HepG2 (cell line): Measurements from ENCODE around the gene AMOTL1. TPM values are rescaled to one million over a fixed set of nuclear protein-coding genes. Genes with fewer than 3 reads are reported as not detected.

ENCODE experiments used
- ATAC-seq: fragments of 200-7000 bp; cut with Tn5 transposase; 3 replicates; pipeline ENCODE4 v1.9.1; 2020; ENCODE audit warnings: mild to moderate bottlenecking, moderate library complexity
- BruUV-seq: library from RNA; stranded (reverse); fragments of 400-500 nt; replicated peaks from 2 replicates; lab custom pipeline; 2021; lab: Mats Ljungman, UMichigan
- CTCF ChIA-PET: fragments of 300-600 bp; formaldehyde crosslinking; extraction: SDS; loops from one replicate; lab custom pipeline; 2021; ENCODE audit warnings: low total read pairs, inconsistent platforms, low intra/inter-chr PET ratio; lab: Yijun Ruan, JAX
- POLR2A ChIA-PET: fragments of 350-600 bp; sonication (Branson Sonifier 250); formaldehyde crosslinking; loops from one replicate; lab custom pipeline; 2020; ENCODE audit warnings: antibody characterized with exemption, inconsistent platforms; lab: Yijun Ruan, JAX
- DNase-seq: peaks from one replicate; pipeline ENCODE4 v3.0.0-alpha.2; 2015; ENCODE audit warnings: low spot score
- FAIRE-seq: peaks from 3 replicates; lab custom pipeline; 2011; peaks lifted over from hg19 to GRCh38; lab: Jason Lieb, UNC
- H2AFZ ChIP-seq: one replicate; pipeline ENCODE4 v1.6.1; 2011; ENCODE audit warnings: low read length, inconsistent platforms
- H3K27ac ChIP-seq: fragments of 300-600 bp; 3 replicates; pipeline ENCODE4 v1.8.0; 2011; ENCODE audit warnings: mixed run types, mild to moderate bottlenecking, mixed read lengths, low read length, inconsistent platforms; ENCODE audit not compliant: insufficient read depth; ENCODE audit errors: extremely low read length
- H3K27me3 ChIP-seq, 2 experiments: fragments of 200-600 bp in 1 of 2; 2 replicates in 1 of 2; 3 replicates in 1 of 2; pipeline versions ENCODE4 v1.6.0 to v1.8.0; 2011; ENCODE audit warnings: low read length in 2 of 2, mild to moderate bottlenecking in 2 of 2, moderate library complexity in 2 of 2, inconsistent platforms in 1 of 2; ENCODE audit not compliant: insufficient read depth in 2 of 2, control insufficient read depth in 1 of 2
- H3K36me3 ChIP-seq, 2 experiments: fragments of 200-600 bp in 1 of 2; replicated peaks in 1 of 2; 2 replicates in 1 of 2; 3 replicates in 1 of 2; pipeline versions ENCODE4 v1.5.1 to v1.8.0; 2011; ENCODE audit warnings: low read length in 2 of 2, inconsistent platforms in 1 of 2; ENCODE audit not compliant: insufficient read depth in 2 of 2, control insufficient read depth in 1 of 2
- H3K4me1 ChIP-seq: 2 replicates; pipeline ENCODE4 v1.5.1; 2012; ENCODE audit warnings: low read length, inconsistent platforms; ENCODE audit not compliant: insufficient read depth
- H3K4me2 ChIP-seq: 2 replicates; pipeline ENCODE4 v1.6.0; 2011; ENCODE audit warnings: low read depth, low read length, inconsistent platforms
- H3K4me3 ChIP-seq, 3 experiments: fragments of 200-600 bp in 1 of 3; sonication (generic), shearing (Covaris generic) in 1 of 3; replicated peaks in 1 of 3; 2 replicates each; pipeline ENCODE4 v1.5.1; 2011 to 2016; ENCODE audit warnings: low read length in 3 of 3, inconsistent platforms in 2 of 3, low read depth in 2 of 3, mild to moderate bottlenecking in 2 of 3, control low read depth in 1 of 3, mixed read lengths in 1 of 3; ENCODE audit not compliant: insufficient read depth in 1 of 3
- H3K79me2 ChIP-seq: one replicate; pipeline ENCODE4 v1.6.1; 2011; ENCODE audit warnings: low read length, inconsistent platforms; ENCODE audit not compliant: insufficient read depth
- H3K9ac ChIP-seq: 2 replicates; pipeline ENCODE4 v1.6.0; 2011; ENCODE audit warnings: mild to moderate bottlenecking, low read depth, low read length, inconsistent platforms; ENCODE audit not compliant: insufficient read depth
- H3K9me3 ChIP-seq: 2 replicates; pipeline ENCODE4 v1.5.1; 2012; ENCODE audit warnings: mild to moderate bottlenecking, low read length
- H4K20me1 ChIP-seq: 2 replicates; pipeline ENCODE4 v1.6.0; 2011; ENCODE audit warnings: inconsistent platforms, mild to moderate bottlenecking, low read length, moderate library complexity; ENCODE audit not compliant: insufficient read depth
- GPN1 ChIP-seq: sonication (generic); formaldehyde crosslinking; IDR thresholded peaks from 2 replicates; pipeline ENCODE4 v1.5.1; 2020; ENCODE audit warnings: missing genetic modification reagents, borderline replicate concordance
- JARID2 ChIP-seq: sonication (generic); formaldehyde crosslinking; IDR thresholded peaks from 2 replicates; pipeline ENCODE4 v1.8.1; 2023; ENCODE audit warnings: missing genetic modification reagents, inconsistent platforms; ENCODE audit not compliant: insufficient replicate concordance
- KAT8 ChIP-seq: IDR thresholded peaks from 2 replicates; pipeline ENCODE4 v1.6.1; 2016; ENCODE audit warnings: missing genetic modification reagents, missing compliant biosample characterization
- NPAS2 ChIP-seq: sonication (generic); formaldehyde crosslinking; IDR thresholded peaks from 2 replicates; pipeline ENCODE4 v1.8.0; 2022; ENCODE audit warnings: mild to moderate bottlenecking, missing genetic modification reagents, borderline replicate concordance
- NRL ChIP-seq: sonication (generic); formaldehyde crosslinking; IDR thresholded peaks from 2 replicates; pipeline ENCODE4 v1.5.0; 2020; ENCODE audit warnings: missing genetic modification reagents, mild to moderate bottlenecking, moderate library complexity, borderline replicate concordance
- ONECUT2 ChIP-seq: sonication (generic); formaldehyde crosslinking; IDR thresholded peaks from 2 replicates; pipeline ENCODE4 v1.4.0; 2020; ENCODE audit warnings: missing genetic modification reagents
- SP4 ChIP-seq: sonication (generic); formaldehyde crosslinking; IDR thresholded peaks from 2 replicates; pipeline ENCODE4 v1.8.1; 2023; ENCODE audit warnings: mild to moderate bottlenecking, missing genetic modification reagents
- SRSF4 ChIP-seq: fragments of 200-400 bp; formaldehyde crosslinking; IDR thresholded peaks from one replicate; pipeline ENCODE4 v1.6.1; 2018; ENCODE audit warnings: mild to moderate bottlenecking, low read depth, low read length, moderate library complexity; ENCODE audit not compliant: poor library complexity, severe bottlenecking
- TBP ChIP-seq: sonication (generic); formaldehyde crosslinking; IDR thresholded peaks from 2 replicates; pipeline ENCODE4 v1.5.0; 2020; ENCODE audit warnings: missing genetic modification reagents
- TOPORS ChIP-seq: sonication (generic); formaldehyde crosslinking; IDR thresholded peaks from 2 replicates; pipeline ENCODE4 v1.8.0; 2023; ENCODE audit warnings: mild to moderate bottlenecking, missing genetic modification reagents
- ZNF253 ChIP-seq: sonication (generic); formaldehyde crosslinking; IDR thresholded peaks from 2 replicates; pipeline ENCODE4 v1.8.0; 2022; ENCODE audit warnings: mild to moderate bottlenecking, missing genetic modification reagents, borderline replicate concordance
- ZNF44 ChIP-seq: sonication (generic); formaldehyde crosslinking; IDR thresholded peaks from 2 replicates; pipeline ENCODE4 v1.5.1; 2020; ENCODE audit warnings: mild to moderate bottlenecking, missing genetic modification reagents
- WGBS: methylation state at CpG from one replicate; pipeline ENCODE4 v1.1.6; 2017; ENCODE audit warnings: low lambda C conversion rate; 5-methylcytosine and 5-hydroxymethylcytosine counted together
- in situ Hi-C: cut with HindIII; loops from 2 replicates; pipeline ENCODE4 v1.10.0; 2017; ENCODE audit warnings: low pct_unique_long_range_greater_than_20kb; ENCODE audit not compliant: extremely low pct_ligation_motif_present
- intact Hi-C: fragments of 100-400 bp; cut with micrococcal nuclease; formaldehyde crosslinking; loops from one replicate; pipeline ENCODE4 v1.10.0; 2022; ENCODE audit not compliant: unreplicated experiment
- polyA plus RNA-seq, 8 experiments: library from polyadenylated mRNA; depleted of rRNA in 3 of 8; stranded (reverse) in 7 of 8; unstranded in 1 of 8; fragments of >200 nt; fragmentation: Illumina TruSeq in 4 of 8; extraction: Trizol in 4 of 8; gene quantifications; 2 replicates each; pipeline versions ENCODE4 v1.2.1 to v1.2.3, GENCODE V29; 2011 to 2016; ENCODE audit warnings: low read depth in 4 of 8, missing spikeins in 1 of 8, mixed read lengths in 1 of 8; ENCODE audit not compliant: insufficient read depth in 1 of 8
- total RNA-seq, 5 experiments: library from RNA; depleted of rRNA; stranded (reverse); fragments of >200 nt; fragmentation: Illumina TruSeq; extraction: Trizol; gene quantifications; 2 replicates each; pipeline ENCODE4 v1.2.3, GENCODE V29; 2016; ENCODE audit warnings: low read depth in 1 of 5
- TF ChIP-seq, protein P1 (sequence below): sonication (generic); formaldehyde crosslinking; IDR thresholded peaks from 2 replicates; pipeline ENCODE4 v1.5.1; 2020; ENCODE audit warnings: mild to moderate bottlenecking, missing genetic modification reagents, moderate library complexity
- TF ChIP-seq, protein P2 (sequence below): sonication (generic); formaldehyde crosslinking; IDR thresholded peaks from 2 replicates; pipeline ENCODE4 v1.5.0; 2020; ENCODE audit warnings: missing genetic modification reagents

The AMOTL1 gene
- total and polyA plus RNA-seq, 2 of the 13 experiments (the other 11 are each of a cell fraction or from before 2014, with no cell fraction given), result 0.01 to 0.20 TPM

DNA sequence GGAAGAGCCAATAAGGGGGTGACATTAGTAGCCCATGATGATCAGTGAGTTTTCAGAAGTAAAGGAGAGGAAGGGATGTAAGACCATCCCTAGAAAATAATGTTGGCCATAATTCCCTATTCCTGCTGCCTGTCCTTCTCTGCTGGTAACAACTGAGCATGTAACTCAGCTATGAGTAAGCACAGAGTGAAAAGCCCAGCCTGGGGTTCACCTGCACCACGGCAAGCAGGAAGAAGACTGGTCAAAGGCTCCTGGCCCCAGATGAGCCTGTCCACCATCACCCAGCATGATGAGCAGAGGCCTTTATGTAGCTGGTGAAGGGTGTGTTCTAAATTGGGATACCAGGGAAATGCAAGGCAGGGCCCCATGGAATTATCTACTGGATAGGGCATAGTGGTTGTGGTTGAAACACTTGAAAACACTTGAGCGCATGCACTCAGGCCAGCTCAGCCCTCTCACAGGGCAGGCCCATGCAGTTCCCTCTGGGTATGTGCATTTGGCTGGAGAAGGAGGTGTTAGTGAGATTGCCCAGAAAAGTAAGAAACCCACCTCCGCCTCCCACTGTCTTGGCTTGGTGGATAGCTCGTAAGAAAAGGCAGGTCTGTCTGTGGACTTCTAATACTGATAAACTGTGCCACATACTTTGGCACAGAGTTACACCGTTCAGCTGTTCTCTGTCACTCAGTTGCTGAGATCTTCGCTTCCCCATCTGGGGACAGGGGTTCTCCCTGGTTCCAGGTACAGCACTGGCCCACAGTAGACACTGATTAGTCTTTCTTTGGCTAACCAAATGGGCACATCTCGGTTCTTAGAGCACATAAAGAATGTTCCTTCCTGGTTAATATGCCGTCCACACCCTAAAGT is 86.8 kb downstream of the AMOTL1 start:
- Histone ChIP-seq H3K36me3 (no peaks in the 10 kb centered on the region), H3K4me1 (no peaks in the 10 kb centered on the region), H3K4me3 (no peak overlapping the region), H3K27ac (no peak overlapping the region), H2AFZ (no peak overlapping the region), H3K9me3 (no peaks in the 10 kb centered on the region), H3K79me2 (no peaks in the 10 kb centered on the region), H3K9ac (no peak overlapping the region), H3K4me2 (no peak overlapping the region), H4K20me1 (no peaks in the 10 kb centered on the region), H3K27me3 (no peaks in the 10 kb centered on the region)
- intact Hi-C loops, result no loop called here
- ChIA-PET POLR2A (no interaction called here), CTCF (no interaction called here)
- FAIRE-seq (no peak), ATAC-seq (no peak), DNase-seq (no peak)
- no TSS peak for BruUV-seq
- in situ Hi-C loops, result no loop called here
- no peak for TF ChIP-seq SRSF4
- TF ChIP-seq NRL, result no peak
- TF ChIP-seq, protein P1, sequence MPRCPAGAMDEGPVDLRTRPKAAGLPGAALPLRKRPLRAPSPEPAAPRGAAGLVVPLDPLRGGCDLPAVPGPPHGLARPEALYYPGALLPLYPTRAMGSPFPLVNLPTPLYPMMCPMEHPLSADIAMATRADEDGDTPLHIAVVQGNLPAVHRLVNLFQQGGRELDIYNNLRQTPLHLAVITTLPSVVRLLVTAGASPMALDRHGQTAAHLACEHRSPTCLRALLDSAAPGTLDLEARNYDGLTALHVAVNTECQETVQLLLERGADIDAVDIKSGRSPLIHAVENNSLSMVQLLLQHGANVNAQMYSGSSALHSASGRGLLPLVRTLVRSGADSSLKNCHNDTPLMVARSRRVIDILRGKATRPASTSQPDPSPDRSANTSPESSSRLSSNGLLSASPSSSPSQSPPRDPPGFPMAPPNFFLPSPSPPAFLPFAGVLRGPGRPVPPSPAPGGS (CRISPR knock-in tag), result no peak
- no peak for TF ChIP-seq TBP (CRISPR knock-in tag)
- TF ChIP-seq JARID2 (CRISPR knock-in tag), result no peak
- no peak for TF ChIP-seq TOPORS (CRISPR knock-in tag)
- TF ChIP-seq NPAS2 (CRISPR knock-in tag), result no peak
- TF ChIP-seq ONECUT2 (CRISPR knock-in tag), result no peak
- TF ChIP-seq KAT8 (CRISPR knock-in tag), result no peak
- TF ChIP-seq ZNF44 (CRISPR knock-in tag), result no peak
- TF ChIP-seq ZNF253 (CRISPR knock-in tag), result no peak
- TF ChIP-seq, protein P2, sequence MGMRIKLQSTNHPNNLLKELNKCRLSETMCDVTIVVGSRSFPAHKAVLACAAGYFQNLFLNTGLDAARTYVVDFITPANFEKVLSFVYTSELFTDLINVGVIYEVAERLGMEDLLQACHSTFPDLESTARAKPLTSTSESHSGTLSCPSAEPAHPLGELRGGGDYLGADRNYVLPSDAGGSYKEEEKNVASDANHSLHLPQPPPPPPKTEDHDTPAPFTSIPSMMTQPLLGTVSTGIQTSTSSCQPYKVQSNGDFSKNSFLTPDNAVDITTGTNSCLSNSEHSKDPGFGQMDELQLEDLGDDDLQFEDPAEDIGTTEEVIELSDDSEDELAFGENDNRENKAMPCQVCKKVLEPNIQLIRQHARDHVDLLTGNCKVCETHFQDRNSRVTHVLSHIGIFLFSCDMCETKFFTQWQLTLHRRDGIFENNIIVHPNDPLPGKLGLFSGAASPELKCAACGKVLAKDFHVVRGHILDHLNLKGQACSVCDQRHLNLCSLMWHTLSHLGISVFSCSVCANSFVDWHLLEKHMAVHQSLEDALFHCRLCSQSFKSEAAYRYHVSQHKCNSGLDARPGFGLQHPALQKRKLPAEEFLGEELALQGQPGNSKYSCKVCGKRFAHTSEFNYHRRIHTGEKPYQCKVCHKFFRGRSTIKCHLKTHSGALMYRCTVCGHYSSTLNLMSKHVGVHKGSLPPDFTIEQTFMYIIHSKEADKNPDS (CRISPR knock-in tag), result no peak
- no peak for TF ChIP-seq SP4
- no peak for TF ChIP-seq GPN1 (CRISPR knock-in tag)
- 21% methylated on average over 4 of the region's 8 CpGs for WGBS
